Activated CD4-positive, alpha-beta T cell treated with anti-CD3 and anti-CD28 coated beads, Interleukin-2, amount 10 ng/mL, durations not matched to agents 7 days and 5 days (primary cell): ENCODE results near the gene PAEP. TPM values are rescaled to one million over a fixed set of nuclear protein-coding genes. Genes with fewer than 3 reads are reported as not detected.

Experiments
- CTCF ChIA-PET: fragments of 350-600 bp; sonication (Branson Sonifier 250); formaldehyde crosslinking; loops from one replicate; lab custom pipeline; 2021; ENCODE audit warnings: antibody characterized with exemption; lab: Charles Lee
- POLR2A ChIA-PET: fragments of 350-600 bp; sonication (Branson Sonifier 250); formaldehyde crosslinking; loops from one replicate; lab custom pipeline; 2021; ENCODE audit warnings: antibody characterized with exemption; lab: Charles Lee
- DNase-seq: peaks from one replicate; pipeline ENCODE4 v3.0.0-alpha.2; 2020
- H3K27ac Mint-ChIP-seq: one replicate; pipeline ENCODE4 v1.8.0; 2021; ENCODE audit warnings: mild to moderate bottlenecking, moderate library complexity, mixed read lengths
- H3K27me3 Mint-ChIP-seq: one replicate; pipeline ENCODE4 v1.8.0; 2021; ENCODE audit warnings: mixed read lengths
- H3K36me3 Mint-ChIP-seq: one replicate; pipeline ENCODE4 v1.8.0; 2021; ENCODE audit warnings: low read depth, mixed read lengths
- H3K4me1 Mint-ChIP-seq: one replicate; pipeline ENCODE4 v1.8.0; 2021; ENCODE audit warnings: mixed read lengths
- H3K4me3 Mint-ChIP-seq: one replicate; pipeline ENCODE4 v1.8.0; 2021; ENCODE audit warnings: mild to moderate bottlenecking, moderate library complexity, mixed read lengths
- H3K9me3 Mint-ChIP-seq: one replicate; pipeline ENCODE4 v1.8.0; 2021; ENCODE audit warnings: mixed read lengths
- total RNA-seq, 2 experiments: library from RNA; stranded (reverse); gene quantifications; one replicate each; pipeline ENCODE4 v1.2.3, GENCODE V29; 2021

The PAEP gene
- total RNA-seq, 2 experiments from 2014 or later: not detected

DNA sequence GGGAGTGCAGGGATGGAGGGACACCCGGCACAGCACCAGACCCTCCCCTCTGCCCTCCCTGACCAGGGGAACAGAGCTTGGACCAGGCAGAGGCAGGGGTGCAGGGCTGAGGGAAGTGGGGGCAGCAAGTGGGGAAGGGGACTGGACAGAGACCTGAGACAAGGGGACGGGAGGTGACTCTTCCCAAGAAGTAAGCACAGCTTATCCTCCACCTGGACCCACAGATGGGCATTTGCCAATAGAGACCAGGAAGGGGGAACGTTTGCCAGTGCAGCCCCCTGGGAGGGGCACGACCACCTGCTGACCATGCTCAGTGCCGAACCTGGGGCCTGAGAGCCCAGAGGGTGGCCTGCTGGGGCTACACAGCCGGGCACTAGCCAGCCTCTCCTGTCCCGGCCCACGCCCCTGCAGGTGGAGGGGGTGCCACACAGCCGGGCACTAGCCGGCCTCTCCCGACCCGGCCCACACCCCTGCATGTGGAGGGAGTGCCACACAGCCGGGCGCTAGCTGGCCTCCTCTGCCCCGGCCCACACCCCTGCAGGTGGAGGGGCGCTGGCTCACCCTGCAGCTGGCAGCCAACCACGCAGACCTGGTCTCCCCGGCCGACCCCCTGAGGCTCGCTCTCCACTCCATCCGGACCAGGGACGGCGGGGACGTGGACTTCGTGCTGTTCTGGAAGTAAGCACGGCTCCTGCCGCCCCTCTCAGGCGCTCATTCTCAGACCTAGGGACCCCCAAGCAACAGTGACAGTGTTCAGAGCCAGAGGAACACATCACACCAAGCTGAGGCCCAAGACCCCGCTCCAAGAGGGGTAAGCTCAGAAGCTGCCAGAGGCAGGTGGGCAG is 53.5 kb downstream of the PAEP start:
- no peaks in the 10 kb centered on the region for H3K4me1 Mint-ChIP-seq
- no peak overlapping the region for H3K4me3 Mint-ChIP-seq

GRCh38 chr9:135615666-135616618 is 54.4 kb downstream of the PAEP start:
- no peaks in the 10 kb centered on the region for H3K27me3 Mint-ChIP-seq
- CTCF ChIA-PET: no interaction called here
- POLR2A ChIA-PET: no interaction called here
- H3K4me1 Mint-ChIP-seq: no peaks in the 10 kb centered on the region
- H3K4me3 Mint-ChIP-seq: no peak overlapping the region
- no peaks in the 10 kb centered on the region for H3K36me3 Mint-ChIP-seq
- no peak overlapping the region for H3K27ac Mint-ChIP-seq
- H3K9me3 Mint-ChIP-seq: no peaks in the 10 kb centered on the region
- no peak for DNase-seq

More for the DNA sequence above, 53.5 kb downstream of the PAEP start:
- ChIA-PET CTCF (no interaction called here), POLR2A (no interaction called here)
- no peak overlapping the region for H3K27ac Mint-ChIP-seq
- DNase-seq: no peak
- no peaks in the 10 kb centered on the region for H3K27me3 Mint-ChIP-seq
- H3K9me3 Mint-ChIP-seq: no peaks in the 10 kb centered on the region
- H3K36me3 Mint-ChIP-seq: no peaks in the 10 kb centered on the region

Other genes with a start within 250 kb of the PAEP start
- under 1 TPM; 0.52 to 0.67 TPM for gene PPP1R26, start 82.0 kb upstream of the PAEP start, total RNA-seq
- 10 to 100 TPM; 28.0 to 31.2 TPM for gene MRPS2, start 61.1 kb upstream of the PAEP start, total RNA-seq
- gene LCN1, start 40.3 kb upstream of the PAEP start, total RNA-seq: not detected
- gene OBP2A, start 15.6 kb upstream of the PAEP start, total RNA-seq: not detected
- not detected for gene GLT6D1, start 77.8 kb downstream of the PAEP start, total RNA-seq
- gene LCN9, start 101.6 kb downstream of the PAEP start, total RNA-seq: not detected
- not detected for gene SOHLH1, start 137.7 kb downstream of the PAEP start, total RNA-seq
- gene KCNT1, start 140.4 kb downstream of the PAEP start, total RNA-seq: under 1 TPM in 1 of 2 experiments, not detected in 1; 0.08 TPM